Measurements from ENCODE around the gene FGGY. TPM values are rescaled to one million over a fixed set of nuclear protein-coding genes. Genes with fewer than 3 reads are reported as not detected.

Gene FGGY
- total RNA-seq, 1 experiment from 2014 or later, result 14.6 TPM

- H2AFZ ChIP-seq (ENCODE audit: low read length), result no peak overlapping the region
- no peak overlapping the region for H3K4me2 ChIP-seq (ENCODE audit: insufficient read depth, insufficient read length, low read length)
- no peaks in the 10 kb centered on the region for H3K79me1 ChIP-seq (ENCODE audit: insufficient read depth, low read depth, low read length, poor library complexity, severe bottlenecking)
- TF ChIP-seq, protein P1, sequence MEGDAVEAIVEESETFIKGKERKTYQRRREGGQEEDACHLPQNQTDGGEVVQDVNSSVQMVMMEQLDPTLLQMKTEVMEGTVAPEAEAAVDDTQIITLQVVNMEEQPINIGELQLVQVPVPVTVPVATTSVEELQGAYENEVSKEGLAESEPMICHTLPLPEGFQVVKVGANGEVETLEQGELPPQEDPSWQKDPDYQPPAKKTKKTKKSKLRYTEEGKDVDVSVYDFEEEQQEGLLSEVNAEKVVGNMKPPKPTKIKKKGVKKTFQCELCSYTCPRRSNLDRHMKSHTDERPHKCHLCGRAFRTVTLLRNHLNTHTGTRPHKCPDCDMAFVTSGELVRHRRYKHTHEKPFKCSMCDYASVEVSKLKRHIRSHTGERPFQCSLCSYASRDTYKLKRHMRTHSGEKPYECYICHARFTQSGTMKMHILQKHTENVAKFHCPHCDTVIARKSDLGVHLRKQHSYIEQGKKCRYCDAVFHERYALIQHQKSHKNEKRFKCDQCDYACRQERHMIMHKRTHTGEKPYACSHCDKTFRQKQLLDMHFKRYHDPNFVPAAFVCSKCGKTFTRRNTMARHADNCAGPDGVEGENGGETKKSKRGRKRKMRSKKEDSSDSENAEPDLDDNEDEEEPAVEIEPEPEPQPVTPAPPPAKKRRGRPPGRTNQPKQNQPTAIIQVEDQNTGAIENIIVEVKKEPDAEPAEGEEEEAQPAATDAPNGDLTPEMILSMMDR (conservative IDR thresholded peaks at IDR 0.05), result no peak
- H3K18ac ChIP-seq (ENCODE audit: insufficient read length, low read depth, low read length), result no peak overlapping the region
- no peak overlapping the region for H4K8ac ChIP-seq (replicated peaks; ENCODE audit: insufficient read length, low read depth, low read length)
- Mint-ChIP-seq H3K9me3 (peaks cover 0 to 6% of the 10 kb centered on the region in 2 experiments; a peak in 1 of 5 replicates), H3K27ac (no peak overlapping the region), H3K36me3 (ENCODE audit: insufficient read depth in 1 of 3, low read depth in 3 of 3) (peaks cover 0 to 14% (median 8%) of the 10 kb centered on the region in 3 experiments; a peak in 4 of 7 replicates), H3K4me3 (no peak overlapping the region), H3K4me1 (peaks cover 29 to 31% of the 10 kb centered on the region in 2 experiments), H3K27me3 (ENCODE audit: low read depth) (no peaks in the 10 kb centered on the region; the same call in 1 of the 2 replicates)
- no peaks in the 10 kb centered on the region for H4K20me1 ChIP-seq (ENCODE audit: control insufficient read depth, insufficient read depth, insufficient read length)
- no peaks in the 10 kb centered on the region for H3K27me3 ChIP-seq (ENCODE audit: insufficient read depth, low read length)
- no peak overlapping the region for H3K56ac ChIP-seq (ENCODE audit: insufficient read length, low read depth, low read length)
- no peak overlapping the region for H2BK5ac ChIP-seq (ENCODE audit: insufficient read length, low read length)
- no peak for DNase-seq
- H3K4me1 ChIP-seq (ENCODE audit: insufficient read depth, low read length), result peaks cover 2% of the 10 kb centered on the region; the same call in 1 of the 2 replicates
- no peak overlapping the region for H3K4ac ChIP-seq (ENCODE audit: low read depth, low read length)
- H3K23me2 ChIP-seq (ENCODE audit: insufficient read length, low read depth, low read length, poor library complexity, severe bottlenecking), result no peaks in the 10 kb centered on the region
- H3K27ac ChIP-seq (ENCODE audit: insufficient read length, low read depth, low read length), result no peak overlapping the region
- H3K14ac ChIP-seq (ENCODE audit: insufficient read depth, low read length), result no peak overlapping the region
- no peak overlapping the region for H3T11ph ChIP-seq (ENCODE audit: low read length)
- H2AK5ac ChIP-seq (ENCODE audit: insufficient read length, low read length), result no peak overlapping the region
- no peak overlapping the region for H2BK15ac ChIP-seq (ENCODE audit: low read depth, low read length)
- H3K9me3 ChIP-seq (ENCODE audit: control insufficient read depth, low read depth, low read length), result no peaks in the 10 kb centered on the region
- no peak overlapping the region for H4K5ac ChIP-seq (ENCODE audit: insufficient read length, low read depth, low read length)
- H2BK120ac ChIP-seq (ENCODE audit: low read depth, low read length, poor library complexity, severe bottlenecking), result no peak overlapping the region
- H3K79me2 ChIP-seq (ENCODE audit: insufficient read depth, low read length), result no peaks in the 10 kb centered on the region
- WGBS (ENCODE audit: extremely low coverage, insufficient read length, low lambda C conversion rate), result no CpG with 5 or more reads among the region's 6 CpGs
- H3K9ac ChIP-seq (ENCODE audit: extremely low read depth, insufficient read length, low read length), result no peak overlapping the region
- H3K23ac ChIP-seq (ENCODE audit: insufficient read length, low read depth, low read length), result no peak overlapping the region
- no peak overlapping the region for H2BK12ac ChIP-seq (ENCODE audit: insufficient read length, low read depth, low read length)
- H2BK20ac ChIP-seq (ENCODE audit: low read depth, low read length, poor library complexity, severe bottlenecking), result no peak overlapping the region
- H4K91ac ChIP-seq (ENCODE audit: insufficient read length, low read depth, low read length), result no peak overlapping the region
Observed at GRCh38 chr1:59318271-59318860, 21.5 kb downstream of the FGGY start.
